Body of pancreas (tissue), 4 donors: ENCODE measurements around the gene MYL3.

ENCODE experiments used
- CTCF ChIP-seq, 7 experiments: fragments of 450-650 bp in 4 of 7; fragments of 200-600 bp in 3 of 7; sonication (generic) in 3 of 7; IDR thresholded peaks; one replicate each; pipeline ENCODE4 v1.5.1; 2016 to 2019; ENCODE audit warnings: antibody characterized with exemption in 7 of 7
- POLR2A ChIP-seq, 3 donors: fragments of 450-650 bp; IDR thresholded peaks; one replicate each; pipeline ENCODE4 v1.6.1; 2016; ENCODE audit warnings: antibody characterized with exemption in 3 of 3, mild to moderate bottlenecking in 2 of 3

DNA sequence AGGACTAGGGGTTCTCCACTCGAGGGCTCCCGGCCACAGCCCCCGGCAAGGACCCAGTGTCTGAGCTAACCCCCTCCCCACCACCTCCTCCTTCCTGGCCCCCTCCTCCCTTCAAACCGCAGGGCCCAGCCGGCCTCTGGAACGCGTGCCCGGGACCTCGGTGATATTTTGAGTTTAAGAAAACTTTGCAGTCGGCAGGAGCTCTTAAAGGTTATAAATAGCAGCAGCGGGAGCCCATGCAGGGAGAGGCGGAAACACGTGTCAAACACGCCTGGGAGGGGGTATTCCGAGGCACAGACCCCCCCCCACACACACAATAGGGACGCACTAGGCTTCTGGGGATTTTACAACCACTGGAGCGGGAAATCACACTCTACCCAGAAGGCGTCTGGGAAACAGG lies 11.2 kb upstream of the MYL3 start:
- TF ChIP-seq CTCF (IDR thresholded peaks at IDR 0.05) (no peak), POLR2A (IDR thresholded peaks at IDR 0.05) (no peak)
